HepG2 (cell line): ENCODE measurements around the gene ZPR1. TPM values are rescaled to one million over a fixed set of nuclear protein-coding genes. Genes with fewer than 3 reads are reported as not detected.

Source experiments
- ATAC-seq: fragments of 200-7000 bp; cut with Tn5 transposase; 3 replicates; pipeline ENCODE4 v1.9.1; 2020; ENCODE audit warnings: mild to moderate bottlenecking, moderate library complexity
- BruUV-seq: library from RNA; stranded (reverse); fragments of 400-500 nt; replicated peaks from 2 replicates; lab custom pipeline; 2021; lab: Mats Ljungman, UMichigan
- CTCF ChIA-PET: fragments of 300-600 bp; formaldehyde crosslinking; extraction: SDS; loops from one replicate; lab custom pipeline; 2021; ENCODE audit warnings: low total read pairs, inconsistent platforms, low intra/inter-chr PET ratio; lab: Yijun Ruan, JAX
- POLR2A ChIA-PET: fragments of 350-600 bp; sonication (Branson Sonifier 250); formaldehyde crosslinking; loops from one replicate; lab custom pipeline; 2020; ENCODE audit warnings: antibody characterized with exemption, inconsistent platforms; lab: Yijun Ruan, JAX
- DNase-seq: peaks from one replicate; pipeline ENCODE4 v3.0.0-alpha.2; 2015; ENCODE audit warnings: low spot score
- FAIRE-seq: peaks from 3 replicates; lab custom pipeline; 2011; peaks lifted over from hg19 to GRCh38; lab: Jason Lieb, UNC
- H2AFZ ChIP-seq: one replicate; pipeline ENCODE4 v1.6.1; 2011; ENCODE audit warnings: low read length, inconsistent platforms
- H3K27ac ChIP-seq: fragments of 300-600 bp; 3 replicates; pipeline ENCODE4 v1.8.0; 2011; ENCODE audit warnings: mixed run types, mild to moderate bottlenecking, mixed read lengths, low read length, inconsistent platforms; ENCODE audit not compliant: insufficient read depth; ENCODE audit errors: extremely low read length
- H3K27me3 ChIP-seq, 2 experiments: fragments of 200-600 bp in 1 of 2; 2 replicates in 1 of 2; 3 replicates in 1 of 2; pipeline versions ENCODE4 v1.6.0 to v1.8.0; 2011; ENCODE audit warnings: low read length in 2 of 2, mild to moderate bottlenecking in 2 of 2, moderate library complexity in 2 of 2, inconsistent platforms in 1 of 2; ENCODE audit not compliant: insufficient read depth in 2 of 2, control insufficient read depth in 1 of 2
- H3K36me3 ChIP-seq, 2 experiments: fragments of 200-600 bp in 1 of 2; replicated peaks in 1 of 2; 2 replicates in 1 of 2; 3 replicates in 1 of 2; pipeline versions ENCODE4 v1.5.1 to v1.8.0; 2011; ENCODE audit warnings: low read length in 2 of 2, inconsistent platforms in 1 of 2; ENCODE audit not compliant: insufficient read depth in 2 of 2, control insufficient read depth in 1 of 2
- H3K4me1 ChIP-seq: 2 replicates; pipeline ENCODE4 v1.5.1; 2012; ENCODE audit warnings: low read length, inconsistent platforms; ENCODE audit not compliant: insufficient read depth
- H3K4me2 ChIP-seq: 2 replicates; pipeline ENCODE4 v1.6.0; 2011; ENCODE audit warnings: low read depth, low read length, inconsistent platforms
- H3K4me3 ChIP-seq, 3 experiments: fragments of 200-600 bp in 1 of 3; sonication (generic), shearing (Covaris generic) in 1 of 3; replicated peaks in 1 of 3; 2 replicates each; pipeline ENCODE4 v1.5.1; 2011 to 2016; ENCODE audit warnings: low read length in 3 of 3, inconsistent platforms in 2 of 3, low read depth in 2 of 3, mild to moderate bottlenecking in 2 of 3, control low read depth in 1 of 3, mixed read lengths in 1 of 3; ENCODE audit not compliant: insufficient read depth in 1 of 3
- H3K79me2 ChIP-seq: one replicate; pipeline ENCODE4 v1.6.1; 2011; ENCODE audit warnings: low read length, inconsistent platforms; ENCODE audit not compliant: insufficient read depth
- H3K9ac ChIP-seq: 2 replicates; pipeline ENCODE4 v1.6.0; 2011; ENCODE audit warnings: mild to moderate bottlenecking, low read depth, low read length, inconsistent platforms; ENCODE audit not compliant: insufficient read depth
- H3K9me3 ChIP-seq: 2 replicates; pipeline ENCODE4 v1.5.1; 2012; ENCODE audit warnings: mild to moderate bottlenecking, low read length
- H4K20me1 ChIP-seq: 2 replicates; pipeline ENCODE4 v1.6.0; 2011; ENCODE audit warnings: inconsistent platforms, mild to moderate bottlenecking, low read length, moderate library complexity; ENCODE audit not compliant: insufficient read depth
- ISX ChIP-seq: sonication (generic); formaldehyde crosslinking; conservative IDR thresholded peaks from 2 replicates; pipeline ENCODE4 v1.5.0; 2020; ENCODE audit warnings: missing genetic modification reagents
- NR2C2 ChIP-seq: sonication (generic); formaldehyde crosslinking; IDR thresholded peaks from 2 replicates; pipeline ENCODE4 v1.4.0; 2020; ENCODE audit warnings: missing genetic modification reagents, mild to moderate bottlenecking, moderate library complexity, borderline replicate concordance
- PHB2 ChIP-seq: fragments of 450-650 bp; IDR thresholded peaks from 2 replicates; pipeline ENCODE4 v1.6.1; 2018; ENCODE audit not compliant: partially characterized antibody
- RXRA ChIP-seq: sonication (generic); formaldehyde crosslinking; IDR thresholded peaks from 2 replicates; pipeline ENCODE4 v1.5.1; 2020; ENCODE audit warnings: missing genetic modification reagents
- SP140L ChIP-seq: sonication (generic); formaldehyde crosslinking; IDR thresholded peaks from 2 replicates; pipeline ENCODE4 v1.4.0; 2020; ENCODE audit warnings: missing genetic modification reagents, borderline replicate concordance
- SRSF4 ChIP-seq: fragments of 200-400 bp; formaldehyde crosslinking; IDR thresholded peaks from one replicate; pipeline ENCODE4 v1.6.1; 2018; ENCODE audit warnings: mild to moderate bottlenecking, low read depth, low read length, moderate library complexity; ENCODE audit not compliant: poor library complexity, severe bottlenecking
- SYNCRIP ChIP-seq: fragments of 200-400 bp; formaldehyde crosslinking; IDR thresholded peaks from 2 replicates; pipeline ENCODE4 v1.6.1; 2018; ENCODE audit warnings: mild to moderate bottlenecking, low read depth, low read length; ENCODE audit not compliant: insufficient read depth
- U2AF2 ChIP-seq: fragments of 200-400 bp; formaldehyde crosslinking; IDR thresholded peaks from 2 replicates; pipeline ENCODE4 v1.6.1; 2017; ENCODE audit warnings: low read depth, mild to moderate bottlenecking, low read length
- ZNF282 ChIP-seq: fragments of 450-650 bp; IDR thresholded peaks from 2 replicates; pipeline ENCODE4 v1.6.1; 2018; ENCODE audit not compliant: partially characterized antibody
- ZNF326 ChIP-seq: sonication (generic); formaldehyde crosslinking; IDR thresholded peaks from 2 replicates; pipeline ENCODE4 v1.4.0; 2020; ENCODE audit warnings: missing genetic modification reagents, borderline replicate concordance
- ZNF749 ChIP-seq: sonication (generic); formaldehyde crosslinking; IDR thresholded peaks from 2 replicates; pipeline ENCODE4 v1.8.0; 2022; ENCODE audit warnings: mild to moderate bottlenecking, missing genetic modification reagents, moderate library complexity, borderline replicate concordance
- ZNF772 ChIP-seq: sonication (generic); formaldehyde crosslinking; IDR thresholded peaks from 2 replicates; pipeline ENCODE4 v1.5.0; 2020; ENCODE audit warnings: mild to moderate bottlenecking, missing genetic modification reagents
- ZSCAN12 ChIP-seq: sonication (generic); formaldehyde crosslinking; IDR thresholded peaks from 2 replicates; pipeline ENCODE4 v1.9.0; 2021; ENCODE audit warnings: mild to moderate bottlenecking, missing genetic modification reagents
- WGBS: methylation state at CpG from one replicate; pipeline ENCODE4 v1.1.6; 2017; ENCODE audit warnings: low lambda C conversion rate; 5-methylcytosine and 5-hydroxymethylcytosine counted together
- in situ Hi-C: cut with HindIII; loops from 2 replicates; pipeline ENCODE4 v1.10.0; 2017; ENCODE audit warnings: low pct_unique_long_range_greater_than_20kb; ENCODE audit not compliant: extremely low pct_ligation_motif_present
- intact Hi-C: fragments of 100-400 bp; cut with micrococcal nuclease; formaldehyde crosslinking; loops from one replicate; pipeline ENCODE4 v1.10.0; 2022; ENCODE audit not compliant: unreplicated experiment
- polyA plus RNA-seq, 8 experiments: library from polyadenylated mRNA; depleted of rRNA in 3 of 8; stranded (reverse) in 7 of 8; unstranded in 1 of 8; fragments of >200 nt; fragmentation: Illumina TruSeq in 4 of 8; extraction: Trizol in 4 of 8; gene quantifications; 2 replicates each; pipeline versions ENCODE4 v1.2.1 to v1.2.3, GENCODE V29; 2011 to 2016; ENCODE audit warnings: low read depth in 4 of 8, missing spikeins in 1 of 8, mixed read lengths in 1 of 8; ENCODE audit not compliant: insufficient read depth in 1 of 8
- total RNA-seq, 5 experiments: library from RNA; depleted of rRNA; stranded (reverse); fragments of >200 nt; fragmentation: Illumina TruSeq; extraction: Trizol; gene quantifications; 2 replicates each; pipeline ENCODE4 v1.2.3, GENCODE V29; 2016; ENCODE audit warnings: low read depth in 1 of 5
- TF ChIP-seq, protein P1 (sequence below), 2 experiments: sonication (generic) in 1 of 2; formaldehyde crosslinking in 1 of 2; IDR thresholded peaks; 2 replicates each; pipeline versions ENCODE4 v1.6.1 to v1.9.0; 2014 to 2022; ENCODE audit warnings: antibody characterized with exemption in 1 of 2, borderline replicate concordance in 1 of 2, inconsistent platforms in 1 of 2, low read depth in 1 of 2, missing genetic modification reagents in 1 of 2

The ZPR1 gene
- total and polyA plus RNA-seq, 2 of the 13 experiments (the other 11 are each of a cell fraction or from before 2014, with no cell fraction given) = 40.0 to 79.3 TPM

DNA sequence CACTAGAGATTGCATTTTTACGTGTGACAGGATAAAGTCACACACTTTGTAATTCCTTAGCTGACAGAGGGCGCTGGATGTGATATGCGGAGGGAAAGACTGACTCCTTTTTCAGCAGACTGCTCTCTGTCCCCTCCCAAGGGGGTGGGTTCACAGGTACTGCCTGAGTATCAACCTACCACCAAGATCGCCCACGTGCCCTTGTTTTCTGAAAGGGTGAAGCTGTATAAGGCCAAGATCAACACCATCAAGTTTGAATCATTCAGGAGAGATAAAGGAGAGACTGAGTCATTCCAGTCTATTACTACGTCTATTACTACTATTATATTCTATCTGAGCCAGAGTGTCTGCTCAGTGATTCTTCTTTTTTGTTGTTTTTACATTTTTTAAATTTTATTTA lies 45.7 kb downstream of the ZPR1 start:
- H3K79me2 ChIP-seq = no peaks in the 10 kb centered on the region
- TF ChIP-seq ZNF326 (no peak), SP140L (CRISPR knock-in tag) (no peak), U2AF2 (no peak), ZNF749 (CRISPR knock-in tag) (no peak), ZNF772 (CRISPR knock-in tag) (no peak)
- 83% methylated on average over 6 of the region's 6 CpGs for whole genome bisulfite sequencing
- no peak for FAIRE-seq
- intact Hi-C loops = no loop called here
- no peaks in the 10 kb centered on the region for H3K9me3 ChIP-seq
- no peak for ATAC-seq
- H3K4me3 ChIP-seq = no peak overlapping the region
- ChIA-PET CTCF (interaction anchor here (1.7 kb wide), 1 partner anchor 10 kb away, joined by 10 read pairs; no protein-coding TSS in a partner anchor), POLR2A (no interaction called here)
- in situ Hi-C loops = no loop called here
- no peak for DNase-seq
- no peaks in the 10 kb centered on the region for H4K20me1 ChIP-seq
- peaks cover 15% of the 10 kb centered on the region for H3K4me1 ChIP-seq
- H3K27me3 ChIP-seq = no peaks in the 10 kb centered on the region
- BruUV-seq = no TSS peak
- H3K9ac ChIP-seq = no peak overlapping the region
- peaks cover 2 to 9% of the 10 kb centered on the region in 2 experiments; a peak in 2 of 5 replicates for H3K36me3 ChIP-seq
- H3K27ac ChIP-seq = no peak overlapping the region
- no peak overlapping the region for H2AFZ ChIP-seq
- no peak overlapping the region for H3K4me2 ChIP-seq

DNA sequence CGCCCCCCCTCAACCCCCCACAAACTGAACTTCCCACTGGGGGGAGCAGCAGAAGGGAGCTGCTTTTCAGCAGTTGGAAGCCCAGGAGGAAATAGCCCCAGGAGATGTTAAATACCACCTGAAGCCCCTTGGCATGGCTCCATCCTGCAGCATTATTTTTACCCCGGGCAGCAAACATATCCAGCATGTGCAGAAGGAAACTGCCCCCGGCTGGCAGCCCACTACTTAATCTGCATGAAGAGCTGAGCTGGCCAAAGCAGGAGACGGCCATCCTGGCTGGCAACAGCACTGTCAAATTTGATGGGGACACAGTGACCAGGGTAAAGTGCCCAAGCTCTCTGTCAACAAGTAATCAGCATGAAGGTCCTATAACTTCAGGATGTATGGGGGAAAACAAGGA lies 47.1 kb downstream of the ZPR1 start:
- Histone ChIP-seq H3K9ac (no peak overlapping the region), H3K4me1 (peaks cover 15% of the 10 kb centered on the region), H3K9me3 (no peaks in the 10 kb centered on the region), H3K27ac (no peak overlapping the region), H3K4me3 (no peak overlapping the region), H3K4me2 (no peak overlapping the region), H3K79me2 (no peaks in the 10 kb centered on the region), H4K20me1 (no peaks in the 10 kb centered on the region), H3K36me3 (no peaks in the 10 kb centered on the region), H3K27me3 (no peaks in the 10 kb centered on the region), H2AFZ (no peak overlapping the region)
- WGBS = 65% methylated on average over 4 of the region's 4 CpGs
- no peak for ATAC-seq
- BruUV-seq = no TSS peak
- intact Hi-C loops (no loop called here), in situ Hi-C loops (no loop called here)
- no peak for FAIRE-seq
- no peak for DNase-seq
- CTCF ChIA-PET = no interaction called here
- POLR2A ChIA-PET = no interaction called here
- TF ChIP-seq RXRA (no peak), ZSCAN12 (no peak), ZNF282 (no peak), NR2C2 (CRISPR knock-in tag) (no peak), PHB2 (no peak), SYNCRIP (no peak), SRSF4 (no peak), ISX (no peak)
- TF ChIP-seq, protein P1, sequence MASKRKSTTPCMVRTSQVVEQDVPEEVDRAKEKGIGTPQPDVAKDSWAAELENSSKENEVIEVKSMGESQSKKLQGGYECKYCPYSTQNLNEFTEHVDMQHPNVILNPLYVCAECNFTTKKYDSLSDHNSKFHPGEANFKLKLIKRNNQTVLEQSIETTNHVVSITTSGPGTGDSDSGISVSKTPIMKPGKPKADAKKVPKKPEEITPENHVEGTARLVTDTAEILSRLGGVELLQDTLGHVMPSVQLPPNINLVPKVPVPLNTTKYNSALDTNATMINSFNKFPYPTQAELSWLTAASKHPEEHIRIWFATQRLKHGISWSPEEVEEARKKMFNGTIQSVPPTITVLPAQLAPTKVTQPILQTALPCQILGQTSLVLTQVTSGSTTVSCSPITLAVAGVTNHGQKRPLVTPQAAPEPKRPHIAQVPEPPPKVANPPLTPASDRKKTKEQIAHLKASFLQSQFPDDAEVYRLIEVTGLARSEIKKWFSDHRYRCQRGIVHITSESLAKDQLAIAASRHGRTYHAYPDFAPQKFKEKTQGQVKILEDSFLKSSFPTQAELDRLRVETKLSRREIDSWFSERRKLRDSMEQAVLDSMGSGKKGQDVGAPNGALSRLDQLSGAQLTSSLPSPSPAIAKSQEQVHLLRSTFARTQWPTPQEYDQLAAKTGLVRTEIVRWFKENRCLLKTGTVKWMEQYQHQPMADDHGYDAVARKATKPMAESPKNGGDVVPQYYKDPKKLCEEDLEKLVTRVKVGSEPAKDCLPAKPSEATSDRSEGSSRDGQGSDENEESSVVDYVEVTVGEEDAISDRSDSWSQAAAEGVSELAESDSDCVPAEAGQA (IDR thresholded peaks at IDR 0.05; ENCODE audit: low read depth) = no peak
- TF ChIP-seq, protein P1 (CRISPR knock-in tag; IDR thresholded peaks at IDR 0.05; ENCODE audit: borderline replicate concordance) = no peak
